KMS-11 (cell line): ENCODE results near the gene IFFO2.

Source experiments
- H2AFZ ChIP-seq: fragments of 200-600 bp; sonication (generic); 2 replicates; pipeline ENCODE4 v1.6.1; 2016; ENCODE audit warnings: antibody characterized with exemption, mixed run types, low read depth
- H3K27ac ChIP-seq: fragments of 200-600 bp; sonication (generic); 2 replicates; pipeline ENCODE4 v1.6.1; 2016; ENCODE audit warnings: mild to moderate bottlenecking, mixed run types
- H3K27me3 ChIP-seq: fragments of 200-600 bp; sonication (generic); 2 replicates; pipeline ENCODE4 v1.6.1; 2017; ENCODE audit warnings: mild to moderate bottlenecking, low read depth, mixed run types, moderate library complexity; ENCODE audit not compliant: insufficient read depth
- H3K36me3 ChIP-seq: fragments of 200-600 bp; sonication (generic); 2 replicates; pipeline ENCODE4 v1.6.1; 2017; ENCODE audit warnings: mild to moderate bottlenecking, mixed run types; ENCODE audit not compliant: insufficient read depth
- H3K4me1 ChIP-seq: fragments of 200-600 bp; sonication (generic); 2 replicates; pipeline ENCODE4 v1.6.1; 2016; ENCODE audit warnings: mild to moderate bottlenecking, low read depth, mixed run types; ENCODE audit not compliant: poor library complexity, severe bottlenecking
- H3K4me2 ChIP-seq: fragments of 200-600 bp; sonication (generic); 2 replicates; pipeline ENCODE4 v1.7.0; 2016; ENCODE audit warnings: mild to moderate bottlenecking, mixed run types
- H3K4me3 ChIP-seq: fragments of 200-600 bp; sonication (generic); IDR thresholded peaks from 2 replicates; pipeline ENCODE4 v1.6.1; 2017; ENCODE audit warnings: low read depth, low read length, mixed read lengths; ENCODE audit not compliant: insufficient read depth
- H3K79me2 ChIP-seq: fragments of 200-600 bp; sonication (generic); 2 replicates; pipeline ENCODE4 v1.6.1; 2016; ENCODE audit warnings: low read depth, mixed run types; ENCODE audit not compliant: insufficient read depth
- H3K9ac ChIP-seq: fragments of 200-600 bp; sonication (generic); 2 replicates; pipeline ENCODE4 v1.6.1; 2016; ENCODE audit warnings: mild to moderate bottlenecking, mixed run types
- H4K20me1 ChIP-seq: fragments of 200-600 bp; sonication (generic); 2 replicates; pipeline ENCODE4 v1.6.1; 2016; ENCODE audit warnings: mild to moderate bottlenecking, mixed run types; ENCODE audit not compliant: insufficient read depth
- TF ChIP-seq, protein P1 (sequence below): fragments of 200-600 bp; sonication (generic); conservative IDR thresholded peaks from 2 replicates; pipeline ENCODE4 v1.6.1; 2017; ENCODE audit warnings: low read depth, mild to moderate bottlenecking, antibody characterized with exemption, low read length, moderate library complexity, mixed read lengths

The IFFO2 gene

DNA sequence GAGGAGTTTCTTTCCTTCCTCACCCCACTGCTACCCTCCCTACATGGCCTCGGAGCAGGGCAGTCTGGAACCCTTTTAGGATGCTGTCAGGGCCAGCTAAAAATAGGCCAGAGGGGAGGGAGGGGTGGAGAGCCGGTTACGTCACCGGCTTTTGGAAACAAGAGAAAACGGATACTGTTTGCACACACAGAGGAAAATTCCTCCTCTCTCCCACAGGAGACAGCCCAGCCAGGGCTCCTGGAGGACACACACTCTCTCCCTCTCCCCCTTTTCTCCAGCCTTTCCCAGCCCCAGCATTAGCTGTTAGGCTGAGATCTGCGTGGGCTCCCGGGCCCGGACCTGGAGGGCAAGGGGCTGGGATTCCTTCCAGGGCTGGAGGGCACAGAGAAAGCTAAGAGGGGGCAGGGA, 34.2 kb downstream of the IFFO2 start:
- H3K27ac ChIP-seq, result no peak overlapping the region
- no peaks in the 10 kb centered on the region for H3K36me3 ChIP-seq
- H3K4me3 ChIP-seq, result no peak overlapping the region
- peaks cover 4% of the 10 kb centered on the region; the same call in 1 of the 2 replicates for H3K27me3 ChIP-seq
- H3K4me1 ChIP-seq, result no peaks in the 10 kb centered on the region
- no peak overlapping the region for H3K4me2 ChIP-seq
- no peak overlapping the region for H3K9ac ChIP-seq
- H3K79me2 ChIP-seq, result no peaks in the 10 kb centered on the region
- TF ChIP-seq, protein P1, sequence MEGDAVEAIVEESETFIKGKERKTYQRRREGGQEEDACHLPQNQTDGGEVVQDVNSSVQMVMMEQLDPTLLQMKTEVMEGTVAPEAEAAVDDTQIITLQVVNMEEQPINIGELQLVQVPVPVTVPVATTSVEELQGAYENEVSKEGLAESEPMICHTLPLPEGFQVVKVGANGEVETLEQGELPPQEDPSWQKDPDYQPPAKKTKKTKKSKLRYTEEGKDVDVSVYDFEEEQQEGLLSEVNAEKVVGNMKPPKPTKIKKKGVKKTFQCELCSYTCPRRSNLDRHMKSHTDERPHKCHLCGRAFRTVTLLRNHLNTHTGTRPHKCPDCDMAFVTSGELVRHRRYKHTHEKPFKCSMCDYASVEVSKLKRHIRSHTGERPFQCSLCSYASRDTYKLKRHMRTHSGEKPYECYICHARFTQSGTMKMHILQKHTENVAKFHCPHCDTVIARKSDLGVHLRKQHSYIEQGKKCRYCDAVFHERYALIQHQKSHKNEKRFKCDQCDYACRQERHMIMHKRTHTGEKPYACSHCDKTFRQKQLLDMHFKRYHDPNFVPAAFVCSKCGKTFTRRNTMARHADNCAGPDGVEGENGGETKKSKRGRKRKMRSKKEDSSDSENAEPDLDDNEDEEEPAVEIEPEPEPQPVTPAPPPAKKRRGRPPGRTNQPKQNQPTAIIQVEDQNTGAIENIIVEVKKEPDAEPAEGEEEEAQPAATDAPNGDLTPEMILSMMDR, result no peak
- H4K20me1 ChIP-seq, result no peaks in the 10 kb centered on the region
- H2AFZ ChIP-seq, result no peak overlapping the region

DNA sequence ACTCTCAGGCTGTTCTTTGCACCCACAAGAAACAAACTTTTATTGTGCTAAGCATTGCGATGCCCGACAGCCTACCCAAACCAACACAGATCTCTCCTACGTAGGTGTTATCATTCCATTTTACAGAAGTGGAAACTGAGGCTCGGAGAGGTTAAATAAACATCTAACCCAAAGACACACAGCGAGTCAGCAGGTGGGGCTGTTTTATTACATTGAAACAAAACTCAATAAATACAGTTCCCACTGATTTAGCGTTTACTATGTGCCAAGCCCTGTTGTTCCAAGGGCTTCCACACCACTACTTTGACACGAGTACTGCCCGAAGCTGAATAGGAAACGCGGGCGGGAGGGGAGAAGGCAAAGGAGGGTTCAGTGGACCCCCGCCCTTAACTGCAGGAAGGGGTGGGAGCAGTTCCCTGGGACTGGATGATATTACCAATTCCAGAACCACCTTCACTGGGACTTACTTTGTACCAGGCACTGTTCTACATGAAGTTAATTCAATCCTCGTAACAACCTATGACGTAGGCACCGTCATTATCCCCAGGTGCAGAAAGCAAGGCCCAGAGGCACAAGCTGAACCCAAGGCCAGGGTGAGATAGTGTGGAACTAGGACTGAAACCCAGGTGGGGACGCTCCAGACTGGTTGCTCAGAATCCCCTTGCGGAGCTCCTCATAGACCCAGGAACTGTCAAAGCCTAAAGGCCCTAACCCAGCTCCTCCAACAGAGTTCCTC, 34.8 kb downstream of the IFFO2 start:
- H3K4me1 ChIP-seq, result no peaks in the 10 kb centered on the region
- peaks cover 4% of the 10 kb centered on the region; the same call in 1 of the 2 replicates for H3K27me3 ChIP-seq
- no peaks in the 10 kb centered on the region for H4K20me1 ChIP-seq
- H3K79me2 ChIP-seq, result no peaks in the 10 kb centered on the region
- no peak overlapping the region for H3K4me2 ChIP-seq
- H3K27ac ChIP-seq, result no peak overlapping the region
- TF ChIP-seq, protein P1, result no peak
- no peaks in the 10 kb centered on the region for H3K36me3 ChIP-seq
- H2AFZ ChIP-seq, result no peak overlapping the region
- no peak overlapping the region for H3K4me3 ChIP-seq
- no peak overlapping the region for H3K9ac ChIP-seq

DNA sequence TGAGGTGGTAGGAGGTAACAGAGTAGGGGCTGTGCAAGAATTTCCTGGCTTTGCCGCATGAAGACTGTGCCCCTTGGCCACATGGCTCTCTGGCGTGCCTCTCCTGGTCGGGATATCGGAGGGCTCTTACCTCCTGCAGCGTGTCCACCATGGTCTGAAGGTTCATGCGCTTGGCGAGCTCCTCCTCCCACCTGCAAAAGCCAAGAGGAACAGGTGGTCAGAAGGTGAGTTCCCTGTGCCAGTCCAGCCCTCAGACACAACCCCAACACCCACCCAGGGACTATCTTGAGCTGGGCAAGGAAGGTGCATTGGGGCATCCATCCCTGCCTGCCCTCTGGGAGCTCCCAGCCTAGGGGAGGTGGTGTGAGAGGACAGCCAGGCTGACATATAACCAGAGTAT, 35.5 kb downstream of the IFFO2 start:
- TF ChIP-seq, protein P1, result no peak
- Histone ChIP-seq H3K27ac (no peak overlapping the region), H2AFZ (no peak overlapping the region), H4K20me1 (no peaks in the 10 kb centered on the region), H3K9ac (no peak overlapping the region), H3K4me2 (no peak overlapping the region), H3K79me2 (no peaks in the 10 kb centered on the region), H3K27me3 (peaks cover 4% of the 10 kb centered on the region; the same call in 1 of the 2 replicates), H3K4me1 (no peaks in the 10 kb centered on the region), H3K36me3 (no peaks in the 10 kb centered on the region), H3K4me3 (no peak overlapping the region)

DNA sequence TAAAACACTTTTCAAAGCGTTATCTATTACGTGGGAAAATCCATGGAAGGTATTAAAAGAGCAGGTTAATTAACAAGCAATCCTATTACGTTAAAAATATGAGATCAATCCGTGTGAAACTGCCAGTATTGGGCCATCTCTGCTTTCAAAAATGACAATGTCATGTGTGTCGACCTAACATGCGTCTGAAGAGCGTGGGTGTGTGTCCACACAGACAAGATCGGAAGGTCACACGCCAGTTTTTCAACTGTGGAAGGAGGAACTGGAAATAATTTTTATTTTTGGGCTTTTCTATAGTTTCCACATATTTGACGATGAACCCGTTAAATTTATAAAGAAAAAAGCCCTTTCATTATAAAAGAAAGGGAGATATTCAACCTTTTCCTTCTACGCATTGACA, 36.5 kb downstream of the IFFO2 start:
- H3K79me2 ChIP-seq, result no peaks in the 10 kb centered on the region
- TF ChIP-seq, protein P1, result no peak

More for the DNA sequence above, 36.5 kb downstream of the IFFO2 start:
- no peaks in the 10 kb centered on the region for H3K4me1 ChIP-seq
- H3K9ac ChIP-seq, result no peak overlapping the region
- H2AFZ ChIP-seq, result no peak overlapping the region
- peaks cover 4% of the 10 kb centered on the region; the same call in 1 of the 2 replicates for H3K27me3 ChIP-seq
- H3K27ac ChIP-seq, result no peak overlapping the region
- no peak overlapping the region for H3K4me2 ChIP-seq
- no peaks in the 10 kb centered on the region for H4K20me1 ChIP-seq
- no peaks in the 10 kb centered on the region for H3K36me3 ChIP-seq
- no peak overlapping the region for H3K4me3 ChIP-seq
